K562 (cell line): Measurements from ENCODE around the gene RPL18A. TPM values are rescaled to one million over a fixed set of nuclear protein-coding genes. Genes with fewer than 3 reads are reported as not detected.

Experiments used
- AFF1 ChIP-seq, 2 experiments: fragments of 450-650 bp; IDR thresholded peaks; 2 replicates each; pipeline ENCODE4 v1.6.1; 2018; ENCODE audit warnings: mild to moderate bottlenecking in 2 of 2, low read depth in 1 of 2; ENCODE audit not compliant: partially characterized antibody in 2 of 2
- DEAF1 ChIP-seq: fragments of 450-650 bp; formaldehyde crosslinking; IDR thresholded peaks from 2 replicates; pipeline ENCODE4 v1.4.0; 2020; ENCODE audit warnings: mild to moderate bottlenecking, moderate library complexity
- GTF2A2 ChIP-seq: IDR thresholded peaks from 2 replicates; pipeline ENCODE4 v1.6.1; 2016; ENCODE audit warnings: mild to moderate bottlenecking, missing genetic modification characterization, missing compliant biosample characterization
- GTF2F1 ChIP-seq: IDR thresholded peaks from 2 replicates; pipeline ENCODE4 v1.6.1; 2011; ENCODE audit warnings: low read depth, low read length, improper control_type of control experiment
- NRF1 ChIP-seq, 2 experiments: fragments of 450-650 bp; IDR thresholded peaks in 1 of 2; conservative IDR thresholded peaks in 1 of 2; 2 replicates each; pipeline ENCODE4 v1.6.1; 2014; ENCODE audit warnings: mild to moderate bottlenecking in 2 of 2
- TSC22D4 ChIP-seq: fragments of 450-650 bp; IDR thresholded peaks from 2 replicates; pipeline ENCODE4 v1.6.1; 2016; ENCODE audit warnings: missing genetic modification characterization, missing biosample characterization, control low read depth
- USF1 ChIP-seq: sonication (generic); formaldehyde crosslinking; IDR thresholded peaks from 2 replicates; pipeline ENCODE4 v1.9.0; 2022; ENCODE audit warnings: mild to moderate bottlenecking, missing genetic modification reagents
- ZBTB8A ChIP-seq: fragments of 450-650 bp; IDR thresholded peaks from 2 replicates; pipeline ENCODE4 v1.6.1; 2018; ENCODE audit warnings: mild to moderate bottlenecking, moderate library complexity; ENCODE audit not compliant: partially characterized antibody
- ZFP30 ChIP-seq: fragments of 250-450 bp; sonication (Bioruptor Pico); IDR thresholded peaks from 2 replicates; pipeline ENCODE4 v1.8.0; 2022; ENCODE audit warnings: moderate library complexity, mild to moderate bottlenecking, inconsistent platforms, borderline replicate concordance
- ZNF407 ChIP-seq: fragments of 450-650 bp; IDR thresholded peaks from 2 replicates; pipeline ENCODE4 v1.6.1; 2016; ENCODE audit warnings: low read depth
- polyA plus RNA-seq, 8 experiments: library from polyadenylated mRNA; depleted of rRNA in 4 of 8; stranded (reverse) in 5 of 8; unstranded in 3 of 8; fragments of >200 nt; fragmentation: Nextera tagmentation in 2 of 8; fragmentation: Illumina TruSeq in 1 of 8; extraction: Ambion mirVana in 2 of 8; extraction: Trizol in 1 of 8; gene quantifications; 2 replicates each; pipeline versions ENCODE4 v1.2.1 to v1.2.3, GENCODE V29; 2011 to 2014; ENCODE audit warnings: inconsistent platforms in 1 of 8, missing spikeins in 1 of 8
- total RNA-seq, 7 experiments: library from RNA; depleted of rRNA in 6 of 7; stranded (reverse); fragments of >200 nt in 6 of 7; fragmentation: Illumina TruSeq in 2 of 7; extraction: Trizol in 2 of 7; gene quantifications; 2 replicates each; pipeline versions ENCODE4 v1.2.1 to v1.2.3, GENCODE V29; 2011 to 2021; ENCODE audit warnings: low replicate concordance in 1 of 7

RPL18A gene
- total and polyA plus RNA-seq, 9 of the 15 experiments (the other 6 are each of a cell fraction or from before 2014, with no cell fraction given) = 626 to 2,882 (median 1,895) TPM

- TF ChIP-seq ZNF407 (no peak), GTF2F1 (peak; percentile 94), DEAF1 (CRISPR knock-in tag) (peak; percentile 76), GTF2A2 (tag) (0 out of 2 replicates have a peak, but pooled peaks have one; percentile 34), AFF1 (IDR thresholded peaks at IDR 0.05; ENCODE audit: low read depth in 1 of 2, partially characterized antibody in 2 of 2) (peak in 1 of 2 experiments; percentile 98), ZFP30 (CRISPR knock-in tag) (no peak), NRF1 (conservative IDR thresholded peaks at IDR 0.05 in 1 of 2, IDR thresholded peaks at IDR 0.05 in 1 of 2) (peak; percentile 91 to 93), TSC22D4 (tag) (no peak), ZBTB8A (no peak), USF1 (CRISPR knock-in tag) (peak; percentile 59; the same call in 1 of the 2 replicates)
Observed at GRCh38 chr19:17859533-17860330, at the start of gene RPL18A (continued).
